Measurements from ENCODE around the gene FGF4. TPM values are rescaled to one million over a fixed set of nuclear protein-coding genes. Genes with fewer than 3 reads are reported as not detected.

Gene FGF4
- total and polyA plus RNA-seq, 11 donors = not detected

DNA sequence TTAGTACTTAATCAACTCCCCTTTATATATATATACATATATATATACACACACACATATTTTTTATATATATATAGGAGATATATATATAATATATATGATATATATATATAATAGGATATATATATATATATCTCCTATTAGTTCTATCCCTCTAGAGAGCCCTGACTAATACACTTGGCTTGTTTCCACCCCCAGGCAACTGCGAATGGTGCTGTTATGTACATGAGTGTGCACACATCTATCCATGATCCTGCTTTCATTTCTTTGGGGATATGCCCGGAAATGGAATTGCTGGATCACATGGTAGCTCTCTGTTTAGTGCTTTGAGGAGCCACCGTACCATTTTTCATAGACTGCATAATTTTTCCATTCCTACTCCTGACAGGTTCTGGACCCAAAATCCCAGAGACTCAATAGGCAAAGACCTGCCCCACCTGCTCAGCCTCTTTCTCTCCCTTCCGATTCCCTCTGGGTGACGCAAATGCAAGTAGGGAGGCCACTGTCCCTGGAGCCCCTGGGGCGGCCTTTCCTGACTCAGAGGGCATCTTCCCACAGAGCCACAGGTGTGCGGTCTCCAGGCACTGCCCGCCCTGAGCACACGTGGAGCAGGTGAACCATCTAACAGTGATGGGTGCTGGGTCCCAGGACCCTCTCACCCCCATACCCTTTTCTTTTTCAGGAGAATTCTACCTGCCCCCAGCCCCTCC lies 32.1 kb upstream of the FGF4 start:
- no peaks in the 10 kb centered on the region for H3K36me3 ChIP-seq
- intact Hi-C loops (cut with DNase I) = no loop called here
- H3K4me3 ChIP-seq = no peak overlapping the region
- H3K9me3 ChIP-seq = no peaks in the 10 kb centered on the region
- peaks cover 0 to 27% (median 0%) of the 10 kb centered on the region in 9 donors for H3K27me3 ChIP-seq
- WGBS, 4 donors = 89 to 96% (median 93%) methylated on average over 9 of the region's 9 CpGs
- H3K4me1 ChIP-seq = peaks cover 0 to 13% (median 0%) of the 10 kb centered on the region in 12 donors
- no peak for TF ChIP-seq POLR2A (IDR thresholded peaks at IDR 0.05)
- TF ChIP-seq, protein P1, sequence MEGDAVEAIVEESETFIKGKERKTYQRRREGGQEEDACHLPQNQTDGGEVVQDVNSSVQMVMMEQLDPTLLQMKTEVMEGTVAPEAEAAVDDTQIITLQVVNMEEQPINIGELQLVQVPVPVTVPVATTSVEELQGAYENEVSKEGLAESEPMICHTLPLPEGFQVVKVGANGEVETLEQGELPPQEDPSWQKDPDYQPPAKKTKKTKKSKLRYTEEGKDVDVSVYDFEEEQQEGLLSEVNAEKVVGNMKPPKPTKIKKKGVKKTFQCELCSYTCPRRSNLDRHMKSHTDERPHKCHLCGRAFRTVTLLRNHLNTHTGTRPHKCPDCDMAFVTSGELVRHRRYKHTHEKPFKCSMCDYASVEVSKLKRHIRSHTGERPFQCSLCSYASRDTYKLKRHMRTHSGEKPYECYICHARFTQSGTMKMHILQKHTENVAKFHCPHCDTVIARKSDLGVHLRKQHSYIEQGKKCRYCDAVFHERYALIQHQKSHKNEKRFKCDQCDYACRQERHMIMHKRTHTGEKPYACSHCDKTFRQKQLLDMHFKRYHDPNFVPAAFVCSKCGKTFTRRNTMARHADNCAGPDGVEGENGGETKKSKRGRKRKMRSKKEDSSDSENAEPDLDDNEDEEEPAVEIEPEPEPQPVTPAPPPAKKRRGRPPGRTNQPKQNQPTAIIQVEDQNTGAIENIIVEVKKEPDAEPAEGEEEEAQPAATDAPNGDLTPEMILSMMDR (IDR thresholded peaks at IDR 0.05) = no peak
- H3K27ac ChIP-seq = no peak overlapping the region
- ATAC-seq (no peak), DNase-seq (no peak)

DNA sequence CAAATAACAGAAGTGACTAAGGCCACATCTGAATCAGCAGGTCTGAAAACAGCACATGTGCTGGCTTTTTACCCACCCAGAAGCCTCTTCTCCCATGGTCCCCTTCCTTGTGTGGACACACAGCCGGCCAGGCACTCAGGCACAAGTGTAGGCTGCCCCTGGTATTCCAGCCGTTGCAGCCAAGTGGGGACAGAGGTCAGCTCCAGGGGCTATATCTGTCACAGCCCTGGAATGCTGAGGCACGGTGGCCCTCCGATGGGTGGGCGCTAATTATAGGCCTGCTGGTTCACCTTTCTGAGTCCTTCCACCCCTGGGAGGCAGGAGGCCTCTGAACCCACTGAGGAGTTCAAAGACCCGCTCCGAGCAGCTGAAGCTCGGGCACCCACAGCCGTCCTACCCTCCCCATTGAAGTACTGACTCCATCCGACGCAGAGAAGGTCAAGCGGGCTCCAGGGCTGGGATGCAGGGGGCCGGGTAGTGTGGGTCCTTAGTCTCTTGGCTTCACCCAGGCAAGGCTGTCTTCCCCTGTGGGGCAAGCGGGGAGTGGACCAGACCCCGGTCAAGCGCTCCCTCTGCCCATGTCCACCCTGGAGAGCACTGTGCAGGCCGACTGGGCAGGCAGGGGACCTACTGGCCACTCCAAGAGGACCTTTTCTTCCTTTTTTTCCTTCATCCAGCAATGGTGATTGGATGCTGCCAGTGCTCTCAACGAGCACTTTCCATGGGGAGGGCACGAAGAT lies 29.8 kb upstream of the FGF4 start:
- 65 to 71% (median 69%) methylated on average over 13 to 19 of the region's 19 CpGs for WGBS, 4 donors
- peaks cover 0 to 16% (median 0%) of the 10 kb centered on the region in 9 donors for H3K27me3 ChIP-seq
- TF ChIP-seq, protein P1 (IDR thresholded peaks at IDR 0.05) = no peak
- no peak for TF ChIP-seq POLR2A (IDR thresholded peaks at IDR 0.05)
- H3K27ac ChIP-seq = peak overlapping the region in 3 of 12 donors; percentile 19 to 33 (median 22)
- intact Hi-C loops (cut with DNase I) = loop anchor here in 4 of 10 donors (5.0 kb wide), 1 partner anchor 118 kb away; no protein-coding TSS in a partner anchor
- H3K4me1 ChIP-seq = peaks cover 0 to 13% (median 0%) of the 10 kb centered on the region in 12 donors
- peak; percentile 79 to 95 (median 90) for ATAC-seq
- no peak overlapping the region for H3K4me3 ChIP-seq
- H3K9me3 ChIP-seq = no peaks in the 10 kb centered on the region
- no peaks in the 10 kb centered on the region for H3K36me3 ChIP-seq
- DNase-seq = peak in 4 of 5 donors; percentile 25 to 82 (median 53)

DNA sequence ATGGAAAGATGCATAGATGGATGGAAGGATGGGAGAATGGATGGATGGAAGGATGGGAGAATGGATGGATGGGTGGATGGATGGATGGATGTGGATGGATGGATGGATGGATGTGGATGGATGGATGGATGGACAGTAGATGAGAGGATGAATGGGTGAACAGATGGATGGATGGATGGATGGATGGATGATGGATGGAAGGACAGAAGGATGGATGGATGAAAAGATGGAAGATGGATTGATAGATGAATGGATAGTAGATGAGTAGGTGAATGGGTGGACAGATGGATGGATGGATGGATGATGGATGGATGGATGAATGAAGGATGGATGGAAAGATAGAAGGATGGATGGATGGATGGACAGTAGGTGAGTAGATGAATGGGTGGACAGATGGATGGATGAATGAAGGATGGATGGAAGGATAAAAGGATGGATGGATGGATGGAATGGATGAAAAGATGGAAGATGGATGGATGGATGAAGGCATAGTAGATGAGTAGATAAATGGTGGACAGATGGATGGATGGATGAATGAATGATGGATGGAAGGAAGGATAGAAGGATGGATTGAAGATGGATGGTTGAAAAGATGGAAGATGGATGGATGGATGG lies 28.6 kb upstream of the FGF4 start:
- Histone ChIP-seq H3K4me1 (peaks cover 0 to 13% (median 0%) of the 10 kb centered on the region in 12 donors), H3K27me3 (peaks cover 0 to 15% (median 0%) of the 10 kb centered on the region in 9 donors), H3K4me3 (no peak overlapping the region), H3K27ac (no peak overlapping the region), H3K36me3 (no peaks in the 10 kb centered on the region), H3K9me3 (peaks cover 0 to 4% (median 0%) of the 10 kb centered on the region in 12 donors)
- no peak for DNase-seq
- ATAC-seq = no peak
- TF ChIP-seq POLR2A (IDR thresholded peaks at IDR 0.05) = no peak
- intact Hi-C loops (cut with DNase I) = loop anchor here in 4 of 10 donors (5.0 kb wide), 1 partner anchor 116 kb away; no protein-coding TSS in a partner anchor

DNA sequence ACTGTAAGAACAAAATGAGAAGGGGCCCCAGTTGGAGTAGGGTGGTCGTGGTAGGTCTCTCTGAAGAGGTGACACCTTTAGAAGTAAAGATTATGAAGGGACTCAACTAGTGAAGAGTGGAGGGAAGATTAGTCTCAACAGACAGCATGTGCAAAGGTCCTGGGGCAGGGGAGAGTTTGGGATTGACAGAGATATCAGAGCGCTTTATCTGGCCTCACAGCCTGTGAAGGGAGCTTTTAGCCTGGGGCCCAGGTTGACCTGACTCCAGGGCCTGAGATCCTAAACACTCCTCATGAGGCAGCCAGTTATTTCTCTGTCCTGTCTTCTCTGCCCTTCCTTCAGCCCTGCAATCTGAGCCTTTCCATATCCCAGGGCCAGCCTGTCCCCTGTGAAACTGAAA lies 27.9 kb upstream of the FGF4 start:
- no peak overlapping the region for H3K27ac ChIP-seq
- H3K27me3 ChIP-seq = peaks cover 0 to 8% (median 0%) of the 10 kb centered on the region in 9 donors
- peaks cover 0 to 13% (median 0%) of the 10 kb centered on the region in 12 donors for H3K4me1 ChIP-seq
- H3K36me3 ChIP-seq = no peaks in the 10 kb centered on the region
- WGBS, 4 donors = 81 to 88% (median 83%) methylated on average over 2 of the region's 2 CpGs
- TF ChIP-seq POLR2A (IDR thresholded peaks at IDR 0.05) = no peak
- TF ChIP-seq, protein P1 (IDR thresholded peaks at IDR 0.05) = no peak
- H3K4me3 ChIP-seq = no peak overlapping the region
- intact Hi-C loops (cut with DNase I) = loop anchor here in 4 of 10 donors (5.0 kb wide), 1 partner anchor 116 kb away; no protein-coding TSS in a partner anchor
- DNase-seq = no peak
- ATAC-seq = no peak
- H3K9me3 ChIP-seq = peaks cover 0 to 4% (median 0%) of the 10 kb centered on the region in 12 donors

Data from heart left ventricle (tissue), 16 donors.